Activated T-cell treated with anti-CD3 and anti-CD28 coated beads, Interleukin-2, amount 50 U/mL, for 1 hour (primary cell): ENCODE data around the gene SCARB1.

Experiments
- DNase-seq: peaks from one replicate; pipeline ENCODE4 v3.0.0-alpha.2; 2020

The SCARB1 gene

DNA sequence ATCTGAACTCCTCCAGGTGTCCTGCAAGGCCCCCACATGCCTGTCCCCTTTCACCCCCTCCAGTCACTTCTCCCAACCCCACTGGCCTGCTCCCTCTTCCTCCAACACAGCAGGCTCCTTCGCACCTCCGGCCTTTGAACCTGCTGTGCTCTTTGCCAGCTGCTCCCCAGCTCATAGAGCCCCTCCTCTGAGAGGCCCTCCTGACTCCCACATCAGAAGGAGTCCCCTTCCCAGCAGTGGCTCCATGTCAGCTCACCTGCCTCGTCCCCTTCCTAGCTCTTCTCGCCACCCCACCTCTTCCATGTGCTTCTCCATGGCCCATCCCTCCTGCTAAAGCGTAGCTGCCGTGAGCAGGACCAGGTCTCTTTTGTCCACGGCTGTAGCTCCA lies 22.1 kb downstream of the SCARB1 start:
- DNase-seq, result no peak

DNA sequence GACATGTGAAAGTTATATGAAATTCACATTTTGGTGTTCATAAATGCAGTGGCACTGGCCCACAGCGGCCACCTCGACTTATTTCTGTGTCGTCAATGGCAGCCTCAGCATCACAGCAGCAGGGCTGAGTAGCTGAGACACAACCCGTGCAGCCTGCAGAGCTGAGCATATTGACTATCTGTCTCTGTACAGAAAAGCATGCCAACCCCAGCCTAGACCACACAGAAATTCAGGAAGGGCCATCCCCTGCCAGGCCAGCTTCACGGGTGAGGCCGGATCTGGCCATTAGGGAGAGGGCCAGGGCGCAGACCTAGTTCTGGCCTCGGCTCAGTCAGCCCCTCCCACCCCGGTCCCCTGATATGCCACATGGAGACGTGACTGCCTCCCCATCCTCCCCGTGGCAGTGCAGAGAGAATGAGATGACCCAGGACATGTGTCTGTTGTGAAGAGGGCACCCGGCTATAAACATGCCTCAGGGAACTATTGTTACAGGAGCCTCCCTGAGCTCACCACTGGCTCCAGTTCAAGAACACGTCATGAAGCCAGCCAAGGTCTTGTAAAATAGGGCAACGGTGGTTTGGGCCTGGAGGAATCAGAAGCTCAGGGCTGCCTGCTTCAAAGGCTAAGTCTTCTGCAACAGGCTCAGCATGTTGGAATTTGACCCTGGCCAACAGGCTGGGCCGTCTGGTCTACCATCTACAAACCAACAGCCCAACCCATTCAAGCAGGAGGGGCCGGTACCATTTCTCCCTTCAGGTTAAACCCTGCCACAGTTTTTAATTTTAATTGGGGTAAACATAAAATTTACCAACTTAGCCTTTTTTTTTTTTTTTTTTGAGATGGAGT lies 25.5 kb downstream of the SCARB1 start:
- DNase-seq, result no peak

DNA sequence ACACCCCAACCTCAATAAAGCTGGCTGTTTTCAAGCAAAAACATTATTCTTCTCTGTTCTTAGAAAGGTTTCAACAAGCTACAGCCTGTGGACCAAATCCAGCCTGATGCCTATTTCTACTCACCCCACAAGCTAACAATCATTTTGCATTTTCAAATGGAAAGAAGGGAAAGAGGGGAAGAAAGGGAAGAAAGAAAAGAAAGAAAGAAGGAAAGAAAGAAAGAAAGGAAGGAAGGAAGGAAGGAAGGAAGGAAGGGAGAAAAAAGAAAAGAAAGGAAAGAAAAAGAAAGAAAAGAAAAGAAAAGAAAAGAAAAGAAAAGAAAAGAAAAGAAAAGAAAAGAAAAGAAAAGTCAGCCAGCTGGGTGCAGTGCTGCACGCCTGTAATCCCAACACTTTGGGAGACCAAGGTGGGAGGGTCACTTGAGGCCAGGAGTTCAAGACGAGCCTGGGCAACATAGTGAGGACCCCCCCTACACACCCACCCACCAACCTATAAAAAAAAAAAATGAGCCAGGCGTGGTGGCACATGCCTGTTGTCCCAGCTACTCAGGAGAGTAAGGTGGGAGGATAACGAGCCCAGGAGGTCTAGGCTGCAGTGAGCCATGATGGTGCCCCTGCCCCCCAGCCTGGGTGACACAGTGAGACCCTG lies 26.3 kb downstream of the SCARB1 start:
- DNase-seq, result no peak

DNA sequence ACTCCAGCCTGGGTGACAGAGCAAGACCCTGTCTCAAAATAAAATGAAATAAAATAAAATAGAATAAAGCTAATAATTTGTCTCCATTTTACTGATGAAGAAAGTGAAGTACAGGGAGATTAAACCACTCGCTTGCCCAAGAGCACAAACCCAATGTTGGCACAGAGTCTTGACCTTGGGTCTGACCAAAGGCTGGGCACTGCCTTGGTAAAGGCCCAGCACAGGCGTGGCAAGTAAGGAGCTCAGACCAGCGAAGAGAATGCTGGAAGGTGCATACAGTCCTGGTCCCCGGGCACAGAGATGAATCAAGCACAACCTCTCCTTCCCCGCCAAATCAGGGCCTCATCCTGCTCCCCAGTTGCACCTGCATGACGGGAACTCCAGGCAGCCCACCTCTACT lies 26.9 kb downstream of the SCARB1 start:
- no peak for DNase-seq

DNA sequence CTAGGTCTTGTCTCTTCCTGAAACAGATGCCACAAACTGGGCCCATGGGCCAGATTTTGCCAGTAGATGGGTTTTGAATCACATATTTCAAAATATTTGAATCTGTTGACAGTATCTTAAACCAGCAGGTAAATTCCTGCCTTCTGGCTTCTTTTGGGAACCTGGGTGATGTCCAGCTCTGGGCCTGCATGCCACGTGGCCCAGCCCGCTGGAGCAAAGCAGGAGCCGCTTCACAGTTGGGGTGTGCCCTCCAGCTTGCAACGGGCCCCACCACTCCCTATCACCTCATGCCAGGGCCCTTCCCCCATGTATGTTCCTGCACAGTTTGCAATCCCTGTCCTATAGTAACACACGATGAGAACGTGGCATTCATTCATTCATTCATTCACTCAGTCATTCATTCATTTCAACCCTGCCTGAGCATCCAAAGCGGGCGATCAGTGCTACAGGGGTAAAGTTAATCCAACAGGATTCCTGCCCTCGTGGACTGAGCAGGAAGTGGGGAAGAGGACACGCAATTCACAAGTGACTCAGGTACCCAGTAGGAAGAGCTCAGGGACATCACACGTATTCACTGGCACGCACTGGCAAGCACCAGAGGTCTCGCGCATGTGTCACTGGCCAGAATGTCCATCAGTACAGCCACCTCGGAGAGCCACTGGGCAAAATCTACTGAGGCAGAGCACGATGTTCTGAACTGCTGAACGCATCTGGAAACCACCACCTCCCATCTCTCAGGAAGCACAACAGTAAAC lies 27.8 kb downstream of the SCARB1 start:
- no peak for DNase-seq

DNA sequence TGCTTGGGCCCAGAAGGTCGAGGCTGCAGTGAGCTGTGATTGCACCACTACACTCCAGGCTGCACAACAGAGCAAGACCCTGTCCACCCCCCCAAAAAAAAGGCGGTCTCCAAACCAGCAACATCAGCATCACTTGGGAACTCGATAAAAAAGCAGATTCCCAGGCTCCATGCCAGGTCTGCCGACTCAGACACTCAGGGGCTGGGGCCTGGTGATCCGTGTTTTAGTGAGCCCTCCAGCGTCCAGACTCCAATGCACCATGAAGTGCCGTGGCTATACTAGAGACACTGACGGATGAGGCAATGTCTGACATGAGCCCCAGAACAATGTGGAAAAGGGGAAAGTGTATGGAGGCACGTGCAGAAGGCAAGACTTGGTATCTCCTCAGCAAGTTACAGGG lies 28.8 kb downstream of the SCARB1 start:
- DNase-seq, result no peak

DNA sequence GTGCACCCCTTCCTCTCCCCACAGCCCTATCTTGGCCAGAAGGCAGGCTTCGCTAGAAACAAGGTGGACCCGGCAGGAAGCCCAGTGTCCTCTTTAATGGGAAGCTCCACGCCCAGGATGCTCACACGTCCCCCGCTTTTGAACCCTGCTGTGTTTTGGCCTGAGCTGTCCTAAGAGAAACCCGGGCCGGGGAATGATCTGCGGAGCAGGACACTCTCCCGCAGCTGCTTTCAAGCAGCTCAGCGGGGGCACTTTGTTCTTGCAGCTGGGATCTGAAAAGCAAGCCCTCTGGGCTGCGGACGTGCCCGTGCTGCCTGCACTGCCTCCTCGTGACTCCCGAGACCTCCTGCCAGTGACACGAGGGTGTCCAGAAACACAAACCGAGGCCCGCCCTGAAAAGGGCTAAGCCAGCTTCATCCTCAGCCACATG lies 30.0 kb downstream of the SCARB1 start:
- DNase-seq, result no peak

DNA sequence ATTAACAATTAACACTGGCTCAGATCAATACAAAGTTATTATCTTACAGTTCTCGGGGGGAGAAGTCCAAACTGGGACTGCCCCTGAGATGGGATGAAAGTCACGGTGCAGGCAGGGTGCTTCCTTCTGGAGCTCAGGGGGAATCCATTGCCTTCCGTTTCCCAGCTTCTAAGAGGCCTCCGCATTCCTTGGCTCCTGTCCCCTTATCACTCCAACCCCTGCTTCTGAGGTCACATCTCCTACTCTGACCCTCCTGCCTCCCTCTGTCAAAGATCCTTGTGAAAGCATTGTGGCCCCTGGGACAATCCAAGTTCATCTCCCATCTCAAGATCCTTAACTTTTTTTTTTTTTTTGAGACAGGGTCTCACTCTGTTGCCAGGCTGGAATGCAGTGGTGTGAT lies 30.8 kb downstream of the SCARB1 start:
- DNase-seq, result no peak

DNA sequence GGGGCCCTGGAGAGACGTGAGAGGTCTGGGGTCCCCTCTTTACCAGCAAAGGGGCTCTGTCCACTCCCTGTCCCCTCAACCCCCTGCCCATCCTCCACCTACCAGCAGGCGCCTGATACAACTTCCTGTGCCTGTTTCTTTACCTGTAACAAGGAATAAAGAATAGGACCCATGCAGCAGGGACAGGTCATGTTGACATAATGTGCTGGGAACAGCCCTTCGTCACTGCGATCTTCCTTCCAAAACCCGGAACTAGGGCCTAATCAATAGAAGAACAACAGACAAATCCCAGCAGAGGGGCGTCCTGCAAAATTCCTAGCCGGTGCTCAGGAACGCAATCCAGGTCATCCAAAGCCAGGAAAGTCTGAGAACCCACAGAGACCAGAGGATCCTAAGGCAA lies 32.1 kb downstream of the SCARB1 start:
- no peak for DNase-seq

DNA sequence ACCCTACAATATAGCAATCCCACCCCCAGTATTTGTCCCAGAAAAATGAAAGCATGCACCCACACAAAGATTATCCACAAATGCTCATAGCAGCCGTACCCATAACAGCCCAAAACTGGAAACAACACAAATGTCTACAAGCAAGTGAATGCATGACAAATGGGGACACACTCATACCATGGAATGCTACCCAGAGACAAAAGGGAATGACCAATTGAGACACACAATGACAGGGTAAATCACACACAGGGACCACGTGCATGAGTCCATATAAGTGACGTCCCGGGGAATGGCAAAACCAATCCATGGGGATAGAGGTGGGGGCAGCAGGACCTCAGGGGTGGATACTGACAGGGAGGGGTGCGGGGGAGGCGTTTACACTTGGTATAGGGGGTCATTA lies 33.4 kb downstream of the SCARB1 start:
- no peak for DNase-seq

DNA sequence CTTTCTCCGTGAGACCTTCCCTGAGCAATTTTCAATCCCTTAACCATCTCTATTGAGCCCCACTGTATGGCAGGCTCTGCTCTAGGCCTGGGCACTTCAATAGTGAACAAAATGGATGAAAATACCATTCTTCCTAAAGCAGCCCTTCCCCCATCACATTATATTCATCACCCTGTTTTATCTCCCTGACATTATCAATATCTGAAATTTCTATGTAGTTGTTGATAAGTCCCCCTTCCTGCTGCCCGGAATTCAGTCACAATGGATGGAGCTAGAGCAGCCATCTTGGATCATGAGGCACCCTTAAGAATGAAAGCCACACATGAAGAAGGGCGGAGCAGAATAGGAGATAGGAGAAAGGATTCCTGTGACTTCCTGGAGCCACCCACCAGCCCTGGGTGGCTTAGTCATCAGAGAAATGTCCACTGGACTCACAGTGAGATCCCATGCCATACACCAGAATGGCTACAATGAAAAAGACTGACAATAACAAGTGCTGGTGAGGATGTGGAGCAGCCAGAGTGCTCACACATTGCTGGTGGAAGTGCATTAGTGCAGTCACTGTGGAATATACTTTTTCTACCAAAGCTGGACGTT lies 33.9 kb downstream of the SCARB1 start:
- no peak for DNase-seq

DNA sequence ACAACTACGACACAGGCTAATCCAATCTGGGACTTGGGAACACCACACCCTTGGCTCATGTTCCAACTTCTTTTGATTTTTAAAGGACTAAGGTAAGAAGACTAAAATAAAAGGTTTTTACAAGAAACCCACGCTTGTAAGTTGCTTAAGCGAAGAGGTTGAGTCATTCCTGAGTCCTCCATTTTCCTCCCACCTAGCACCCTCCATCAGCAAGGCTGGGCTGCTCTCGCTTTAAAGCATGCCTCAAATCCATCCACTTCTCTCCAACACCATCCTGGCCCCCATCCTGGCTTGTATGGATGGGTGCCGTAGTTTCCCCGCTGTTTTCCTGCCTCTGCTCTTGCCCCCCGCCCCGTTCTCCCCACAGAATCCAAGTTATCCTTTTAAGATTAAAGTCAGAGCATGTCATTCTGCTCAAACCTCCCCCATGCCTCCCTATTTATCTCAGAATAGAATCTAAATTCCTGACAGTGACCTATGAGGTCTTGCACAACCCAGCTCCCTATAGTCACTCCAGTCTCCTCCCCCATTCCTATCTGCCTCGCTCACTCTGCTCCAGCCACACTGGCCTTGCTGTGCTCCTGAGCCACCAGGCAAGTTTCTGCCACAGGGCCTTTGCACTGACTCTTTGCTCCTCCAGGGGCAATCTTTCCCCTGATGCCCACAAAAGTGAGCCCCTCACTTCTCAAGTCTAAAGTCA lies 34.5 kb downstream of the SCARB1 start:
- DNase-seq, result no peak

DNA sequence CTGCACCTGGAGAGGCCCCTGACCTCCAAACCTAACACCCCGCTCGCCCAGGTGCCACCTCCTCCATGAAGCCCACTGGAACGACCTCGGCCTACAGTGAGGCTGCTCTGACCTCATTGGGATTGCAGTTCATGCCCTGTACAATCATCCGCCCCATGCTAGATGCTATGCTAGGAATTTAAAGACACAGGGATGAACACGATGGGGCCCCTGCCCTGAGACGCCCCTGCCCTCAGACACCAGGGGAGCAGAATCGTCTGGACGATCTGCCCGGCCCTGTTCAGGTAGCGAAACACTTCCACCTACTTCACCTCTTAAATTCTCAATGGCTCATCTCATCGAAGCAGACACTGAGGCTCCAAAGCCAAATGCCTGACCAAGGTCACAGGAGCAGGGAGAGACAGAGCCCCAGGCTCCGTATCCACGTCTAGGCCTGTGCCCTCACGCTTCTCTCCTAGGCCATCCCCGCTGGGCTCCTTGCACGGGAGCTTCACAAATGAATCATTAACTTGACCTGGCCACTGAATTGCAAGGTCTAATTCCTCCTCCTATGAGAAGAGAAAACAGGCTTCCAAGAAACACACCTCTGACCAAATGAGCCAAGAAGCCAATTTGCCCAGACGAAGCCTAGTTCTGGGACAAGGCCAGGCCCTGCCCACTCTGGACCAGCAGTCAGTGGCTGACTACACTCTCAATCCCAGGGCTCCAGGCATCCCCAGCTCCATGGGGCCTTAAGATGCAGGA lies 35.2 kb downstream of the SCARB1 start:
- DNase-seq, result no peak

DNA sequence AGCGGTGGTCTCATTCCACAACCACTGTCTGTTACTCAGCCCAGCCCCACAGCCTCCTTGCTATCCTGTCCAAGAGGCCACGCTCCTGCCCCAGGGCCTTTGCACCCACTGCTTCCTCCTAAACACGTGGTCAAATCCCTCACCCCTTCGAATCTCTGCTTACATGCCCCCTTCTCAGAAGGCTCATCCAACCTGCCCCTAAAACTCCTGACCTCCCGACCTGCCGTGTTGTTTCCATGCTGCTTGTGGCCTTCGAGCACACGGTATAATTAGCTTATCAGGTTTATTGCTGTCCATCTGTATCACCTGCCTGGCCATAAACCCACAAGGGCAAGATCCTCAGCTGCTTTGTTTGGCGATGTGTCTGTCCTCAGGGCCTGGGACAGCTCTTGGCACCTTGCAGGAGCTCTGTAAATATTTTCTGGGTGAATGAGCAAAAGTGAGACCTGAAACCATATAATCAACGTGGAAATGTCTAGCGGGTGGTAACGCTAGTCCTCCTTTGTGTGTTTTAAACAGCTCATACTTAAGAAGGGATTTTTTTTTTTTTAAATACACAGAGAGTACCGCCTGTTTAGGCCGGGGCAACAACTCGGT lies 36.0 kb downstream of the SCARB1 start:
- no peak for DNase-seq

DNA sequence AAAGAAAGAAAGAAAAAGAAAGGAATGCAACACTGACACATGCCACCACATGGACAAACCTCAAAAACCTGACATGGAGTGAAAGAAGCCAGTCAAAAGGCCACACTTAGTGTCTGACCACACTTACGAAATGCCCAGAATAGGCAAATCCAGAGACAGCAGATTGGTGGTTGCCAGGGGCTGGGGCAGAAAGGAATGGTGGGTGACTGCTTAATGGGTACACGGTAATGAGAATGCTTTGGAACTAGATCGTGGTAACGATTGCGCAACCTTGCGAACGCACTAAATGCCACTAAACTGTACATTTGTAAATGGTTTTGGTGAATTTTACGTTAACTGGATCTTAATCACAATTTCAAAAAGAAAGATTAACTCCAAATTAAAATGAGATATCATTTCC lies 39.5 kb downstream of the SCARB1 start:
- DNase-seq, result no peak

DNA sequence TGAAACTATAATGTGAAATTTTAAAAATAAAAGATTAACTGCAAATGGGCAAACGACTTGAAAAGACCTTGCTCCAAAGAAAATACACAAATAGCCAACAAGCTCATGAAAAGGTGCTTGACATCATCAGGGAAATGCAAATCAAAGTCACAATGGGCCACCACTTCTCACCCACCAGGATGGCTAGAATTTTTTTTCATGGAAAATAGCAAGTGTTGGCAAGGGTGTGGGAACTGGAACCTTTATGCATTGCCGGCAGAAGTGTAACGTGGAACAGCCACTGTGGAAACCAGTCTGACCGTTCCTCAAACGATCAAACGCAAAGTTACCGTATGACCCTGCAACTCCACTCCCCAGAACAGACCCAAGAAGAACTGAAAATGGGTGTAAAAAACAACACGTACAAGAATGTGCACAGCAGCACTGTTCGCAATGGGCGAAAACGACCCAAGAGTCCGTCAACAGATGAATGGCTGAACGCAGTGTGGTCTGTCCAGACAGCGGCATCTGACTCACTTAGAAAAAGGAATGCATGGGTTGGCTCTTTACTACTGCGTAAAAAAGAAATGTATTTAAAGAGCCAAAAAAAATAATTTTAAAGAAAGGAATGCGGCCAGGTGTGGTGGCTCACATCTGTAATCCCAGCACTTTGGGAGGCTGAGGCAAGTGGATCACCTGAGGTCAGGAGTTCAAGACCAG lies 40.2 kb downstream of the SCARB1 start:
- no peak for DNase-seq

DNA sequence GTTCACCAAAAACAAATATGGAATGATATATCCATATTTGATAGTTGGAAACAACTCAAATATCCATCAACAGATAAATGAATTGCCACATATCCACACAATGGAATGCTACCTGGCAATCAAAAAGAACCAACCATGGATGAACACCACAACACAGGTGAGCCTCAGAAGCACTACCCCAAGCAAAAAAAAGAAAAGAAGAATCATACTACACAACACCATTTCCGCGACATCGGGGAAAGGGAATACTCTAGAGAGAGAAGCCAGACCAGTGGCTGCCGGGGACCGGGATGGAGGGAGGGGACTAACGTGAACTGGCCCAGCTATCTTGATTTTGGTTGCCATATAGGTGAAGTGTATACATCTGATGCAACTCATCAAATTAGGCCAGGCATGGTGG lies 41.4 kb downstream of the SCARB1 start:
- no peak for DNase-seq

DNA sequence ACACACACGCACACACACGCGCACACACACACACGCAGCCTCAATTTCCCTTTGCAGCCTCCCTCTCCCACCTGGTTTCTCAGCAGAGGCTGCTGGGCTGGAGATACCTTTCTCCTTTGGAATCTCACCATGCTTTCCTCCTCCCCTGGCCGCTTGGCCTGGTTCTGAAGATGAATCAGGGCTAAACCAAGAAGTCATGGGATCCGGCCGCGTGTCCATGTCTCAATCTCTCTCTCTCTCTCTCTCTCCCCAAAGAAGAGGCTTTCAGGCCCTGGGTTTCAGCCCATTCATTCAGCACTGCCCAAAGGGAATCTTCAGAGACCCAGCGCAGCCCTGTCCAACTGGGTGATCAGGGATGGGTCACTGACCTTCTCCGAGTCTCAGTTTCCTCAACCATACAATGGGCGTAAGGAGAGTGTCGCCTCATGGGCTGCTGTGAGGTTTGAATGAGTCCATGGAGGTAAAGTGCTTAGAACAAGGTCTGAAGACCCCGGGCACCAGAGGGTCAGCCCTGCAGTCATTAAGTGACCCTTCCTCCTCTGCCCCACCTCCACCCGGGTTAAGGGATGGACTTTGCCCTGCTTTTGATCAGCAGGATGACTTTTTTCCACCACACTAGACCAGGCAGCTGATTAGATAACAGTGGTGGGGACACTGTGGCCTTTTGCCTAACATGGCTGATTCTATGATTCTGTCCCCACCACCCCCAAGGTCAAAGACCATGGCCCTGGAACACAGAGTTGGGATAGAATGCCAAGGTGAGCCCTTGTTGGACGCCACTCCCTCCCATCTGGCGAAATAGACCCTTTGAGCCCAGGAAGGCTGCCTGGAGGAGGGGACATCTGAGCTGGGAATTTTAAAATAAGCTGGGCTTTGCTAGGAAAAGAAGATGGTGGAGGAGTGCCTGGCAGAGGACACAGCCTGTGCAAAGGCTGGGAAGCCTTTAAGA lies 42.1 kb downstream of the SCARB1 start:
- DNase-seq, result no peak

DNA sequence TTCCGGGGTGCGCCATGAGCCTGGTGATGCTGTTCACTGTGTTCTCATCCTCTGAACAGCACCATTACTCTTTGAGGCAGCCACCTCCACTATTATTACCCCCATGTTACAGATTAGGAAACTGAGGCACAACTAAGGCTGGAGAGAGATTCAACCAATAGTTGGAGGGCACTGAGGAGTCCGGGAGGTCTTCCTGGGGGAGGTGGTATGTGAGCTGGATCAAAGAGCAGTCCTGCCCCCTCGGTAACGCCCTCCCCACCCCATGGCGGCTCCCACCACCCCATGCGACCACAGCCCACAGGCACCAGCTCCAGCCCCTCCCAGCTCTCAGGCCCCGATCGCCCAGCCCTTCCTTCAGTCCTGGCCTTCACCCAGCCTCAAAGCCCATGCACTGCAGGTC lies 43.5 kb downstream of the SCARB1 start:
- DNase-seq, result no peak

DNA sequence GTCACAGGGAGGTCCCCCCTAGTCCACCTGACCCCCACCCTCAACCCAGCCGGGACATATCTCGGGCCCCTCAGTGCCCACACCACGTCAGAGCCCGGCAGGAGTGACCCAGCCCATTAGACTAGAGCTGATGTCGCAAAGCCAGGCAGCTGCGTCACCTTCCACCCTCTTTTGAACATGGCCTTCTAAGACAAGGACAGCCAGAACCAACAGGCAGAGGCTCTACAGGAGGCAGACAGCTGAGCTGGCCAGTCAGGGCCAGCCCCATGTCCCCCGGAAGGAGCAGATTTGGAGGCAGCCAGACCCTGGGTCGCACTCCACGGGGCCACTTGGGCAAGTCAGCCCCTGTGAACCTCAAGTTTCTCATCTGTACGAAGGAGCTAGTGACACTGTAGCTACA lies 44.1 kb downstream of the SCARB1 start:
- no peak for DNase-seq
